H1 (cell line): ENCODE measurements around the gene FAM24A. TPM values are rescaled to one million over a fixed set of nuclear protein-coding genes. Genes with fewer than 3 reads are reported as not detected.

Experiments
- CTCF ChIA-PET: fragments of 300-600 bp; sonication (Branson Sonifier 250); formaldehyde crosslinking; loops from one replicate; lab custom pipeline; 2021; ENCODE audit not compliant: partially characterized antibody; lab: Charles Lee
- POLR2A ChIA-PET: fragments of 300-600 bp; sonication (Branson Sonifier 250); formaldehyde crosslinking; loops from one replicate; lab custom pipeline; 2021; ENCODE audit warnings: inconsistent platforms; ENCODE audit not compliant: partially characterized antibody; lab: Charles Lee
- DNase-seq, 2 experiments: peaks; one replicate each; pipeline versions ENCODE4 v3.0.0 to v3.0.0-alpha.2; 2010 to 2022; ENCODE audit warnings: low spot score in 2 of 2, low read depth in 1 of 2, mixed read lengths in 1 of 2
- FAIRE-seq: peaks from 2 replicates; lab custom pipeline; 2011; peaks lifted over from hg19 to GRCh38; lab: Jason Lieb, UNC
- H2AFZ ChIP-seq: 2 replicates; pipeline ENCODE4 v1.8.1; 2012; ENCODE audit warnings: low read length, inconsistent platforms
- H2AK5ac ChIP-seq: 2 replicates; pipeline ENCODE4 v1.6.1; 2013; ENCODE audit warnings: low read depth, low read length
- H2BK120ac ChIP-seq: replicated peaks from 2 replicates; pipeline ENCODE3; 2013; ENCODE audit warnings: low read depth, low read length, inconsistent platforms
- H2BK12ac ChIP-seq: 2 replicates; pipeline ENCODE4 v1.6.1; 2013; ENCODE audit warnings: low read depth, low read length
- H2BK15ac ChIP-seq: 2 replicates; pipeline ENCODE4 v1.6.1; 2013; ENCODE audit warnings: low read length
- H2BK20ac ChIP-seq: 2 replicates; pipeline ENCODE4 v1.6.1; 2013; ENCODE audit warnings: low read length
- H2BK5ac ChIP-seq: 2 replicates; pipeline ENCODE4 v1.6.1; 2013; ENCODE audit warnings: low read depth, low read length
- H3K14ac ChIP-seq: 2 replicates; pipeline ENCODE4 v1.6.1; 2013; ENCODE audit warnings: inconsistent platforms; ENCODE audit not compliant: insufficient read length
- H3K18ac ChIP-seq: 2 replicates; pipeline ENCODE4 v1.6.1; 2013; ENCODE audit warnings: low read length; ENCODE audit errors: extremely low read depth
- H3K23ac ChIP-seq: 2 replicates; pipeline ENCODE4 v1.6.1; 2013; ENCODE audit warnings: inconsistent platforms; ENCODE audit not compliant: insufficient read length
- H3K23me2 ChIP-seq: 2 replicates; pipeline ENCODE4 v1.6.1; 2013; ENCODE audit warnings: low read depth, low read length
- H3K27ac ChIP-seq: 2 replicates; pipeline ENCODE4 v1.6.1; 2011; ENCODE audit warnings: low read depth, low read length, inconsistent platforms
- H3K27me3 ChIP-seq, 4 experiments: replicated peaks in 1 of 4; 1 replicate in 1 of 4; 2 replicates in 3 of 4; pipeline versions ENCODE4 v1.6.1 to v1.8.1; 2011 to 2013; ENCODE audit warnings: low read length in 3 of 4, mild to moderate bottlenecking in 3 of 4, inconsistent platforms in 2 of 4, mixed read lengths in 2 of 4, moderate library complexity in 1 of 4; ENCODE audit not compliant: control insufficient read depth in 3 of 4, insufficient read depth in 3 of 4; ENCODE audit errors: extremely low read depth in 1 of 4
- H3K36me3 ChIP-seq, 4 experiments: 2 replicates each; pipeline versions ENCODE4 v1.6.1 to v1.8.1; 2011 to 2013; ENCODE audit warnings: mild to moderate bottlenecking in 4 of 4, low read length in 3 of 4, moderate library complexity in 2 of 4, control low read depth in 1 of 4, inconsistent platforms in 1 of 4; ENCODE audit not compliant: insufficient read depth in 4 of 4, control insufficient read depth in 2 of 4
- H3K4ac ChIP-seq: replicated peaks from 2 replicates; pipeline ENCODE3; 2013; ENCODE audit warnings: low read length, low read depth, mixed read lengths, inconsistent platforms; ENCODE audit not compliant: insufficient read length
- H3K4me1 ChIP-seq, 4 experiments: replicated peaks in 1 of 4; 1 replicate in 1 of 4; 2 replicates in 3 of 4; pipeline versions ENCODE4 v1.6.1 to v1.8.1; 2011 to 2013; ENCODE audit warnings: low read length in 3 of 4, inconsistent platforms in 2 of 4, mixed read lengths in 1 of 4; ENCODE audit not compliant: insufficient read depth in 4 of 4, control insufficient read depth in 3 of 4
- H3K4me2 ChIP-seq, 2 experiments: 2 replicates each; pipeline versions ENCODE4 v1.6.1 to v1.8.1; 2011 to 2013; ENCODE audit warnings: low read depth in 2 of 2, low read length in 2 of 2, control low read depth in 1 of 2, inconsistent platforms in 1 of 2, mild to moderate bottlenecking in 1 of 2; ENCODE audit not compliant: insufficient read depth in 1 of 2
- H3K4me3 ChIP-seq, 4 experiments: fragments of 200-600, 300-600 bp in 1 of 4; sonication (generic), shearing (Covaris generic), sonication (Bioruptor Twin) in 1 of 4; 2 replicates each; pipeline versions ENCODE4 v1.5.1 to v1.8.1; 2011 to 2016; ENCODE audit warnings: low read length in 4 of 4, low read depth in 3 of 4, control low read depth in 2 of 4, inconsistent platforms in 2 of 4, mild to moderate bottlenecking in 2 of 4, mixed read lengths in 1 of 4, moderate library complexity in 1 of 4; ENCODE audit not compliant: insufficient read depth in 2 of 4; ENCODE audit errors: extremely low read depth in 1 of 4
- H3K56ac ChIP-seq: replicated peaks from 2 replicates; pipeline ENCODE3; 2013; ENCODE audit warnings: low read depth, mild to moderate bottlenecking, mixed read lengths, low read length, inconsistent platforms; ENCODE audit not compliant: insufficient read length
- H3K79me1 ChIP-seq: 2 replicates; pipeline ENCODE4 v1.6.1; 2013; ENCODE audit warnings: low read depth, low read length, control low read depth
- H3K79me2 ChIP-seq, 2 experiments: 2 replicates each; pipeline versions ENCODE4 v1.6.1 to v1.8.1; 2012 to 2013; ENCODE audit warnings: low read length in 2 of 2, mild to moderate bottlenecking in 2 of 2, inconsistent platforms in 1 of 2; ENCODE audit not compliant: insufficient read depth in 2 of 2, control insufficient read depth in 1 of 2
- H3K9ac ChIP-seq, 4 experiments: replicated peaks in 1 of 4; 1 replicate in 1 of 4; 2 replicates in 3 of 4; pipeline versions ENCODE4 v1.6.1 to v1.8.1; 2011 to 2013; ENCODE audit warnings: low read depth in 3 of 4, low read length in 3 of 4, control low read depth in 2 of 4, mild to moderate bottlenecking in 2 of 4, moderate library complexity in 2 of 4, inconsistent platforms in 1 of 4; ENCODE audit errors: extremely low read depth in 1 of 4
- H3K9me3 ChIP-seq, 2 experiments: 2 replicates each; pipeline versions ENCODE4 v1.6.1 to v1.8.1; 2012 to 2013; ENCODE audit warnings: mild to moderate bottlenecking in 2 of 2, moderate library complexity in 2 of 2, control low read depth in 1 of 2, inconsistent platforms in 1 of 2, low read depth in 1 of 2, low read length in 1 of 2, mixed read lengths in 1 of 2; ENCODE audit not compliant: insufficient read depth in 2 of 2
- H4K20me1 ChIP-seq, 2 experiments: replicated peaks in 1 of 2; 2 replicates each; pipeline versions ENCODE3 to v1.8.1; 2011 to 2013; ENCODE audit warnings: inconsistent platforms in 2 of 2, low read length in 2 of 2, mild to moderate bottlenecking in 1 of 2; ENCODE audit not compliant: insufficient read depth in 2 of 2, control insufficient read depth in 1 of 2
- H4K5ac ChIP-seq: 2 replicates; pipeline ENCODE4 v1.6.1; 2013; ENCODE audit warnings: low read length, low read depth, mixed read lengths, inconsistent platforms; ENCODE audit not compliant: insufficient read length
- H4K8ac ChIP-seq: 2 replicates; pipeline ENCODE4 v1.8.0; 2013; ENCODE audit warnings: mild to moderate bottlenecking, moderate library complexity, low read length, inconsistent platforms; ENCODE audit not compliant: insufficient read depth; ENCODE audit errors: extremely low read depth
- H4K91ac ChIP-seq: replicated peaks from 2 replicates; pipeline ENCODE3; 2013; ENCODE audit warnings: low read length, mixed read lengths, inconsistent platforms; ENCODE audit not compliant: insufficient read length
- ASH2L ChIP-seq: fragments of 200-600, 300-600 bp; sonication (generic); IDR thresholded peaks from one replicate; pipeline ENCODE4 v1.7.1; 2017; ENCODE audit warnings: low read length
- BACH1 ChIP-seq: IDR thresholded peaks from 2 replicates; pipeline ENCODE4 v1.6.1; 2012; ENCODE audit warnings: low read length, improper control_type of control experiment
- CBX8 ChIP-seq: fragments of 300-800, 300-1000 bp; sonication (generic); IDR thresholded peaks from 2 replicates; pipeline ENCODE4 v1.7.1; 2016; ENCODE audit warnings: low read depth, low read length, borderline replicate concordance
- FOSL1 ChIP-seq: IDR thresholded peaks from 2 replicates; pipeline ENCODE4 v1.6.1; 2011; ENCODE audit warnings: mild to moderate bottlenecking, low read depth, low read length, moderate library complexity; ENCODE audit not compliant: insufficient read depth
- POU5F1 ChIP-seq: IDR thresholded peaks from 2 replicates; pipeline ENCODE4 v1.6.1; 2011; ENCODE audit warnings: low read depth, mild to moderate bottlenecking, low read length, moderate library complexity
- SAP30 ChIP-seq: fragments of 300-600 bp; sonication (generic); IDR thresholded peaks from 2 replicates; pipeline ENCODE4 v1.7.1; 2012; ENCODE audit warnings: low read length, moderate library complexity, mild to moderate bottlenecking, inconsistent platforms; ENCODE audit not compliant: insufficient read depth, insufficient replicate concordance
- WGBS, 2 experiments: shearing (Covaris generic) in 1 of 2; methylation state at CpG; one replicate each; pipeline versions ENCODE4 v1.1.6 to v1.1.7; 2013 to 2015; ENCODE audit warnings: low lambda C conversion rate in 2 of 2, mixed read lengths in 2 of 2, inconsistent platforms in 1 of 2, low coverage in 1 of 2, missing lambda C conversion rate in 1 of 2; ENCODE audit not compliant: insufficient replicate concordance in 2 of 2, insufficient coverage in 1 of 2, insufficient read length in 1 of 2; ENCODE audit errors: extremely low coverage in 1 of 2, missing lambda C conversion rate in 1 of 2; 5-methylcytosine and 5-hydroxymethylcytosine counted together
- polyA plus RNA-seq, 7 experiments: library from polyadenylated mRNA; depleted of rRNA in 3 of 7; stranded (reverse) in 5 of 7; unstranded in 2 of 7; fragments of >200 nt in 5 of 7; fragments of 200-250 nt in 2 of 7; gene quantifications; 1 replicate in 5 of 7; 2 replicates in 1 of 7; 4 replicates in 1 of 7; pipeline versions ENCODE4 v1.2.1 to v1.2.3, GENCODE V29; 2011 to 2013; ENCODE audit warnings: missing spikeins in 2 of 7, mixed read lengths in 2 of 7
- total RNA-seq: library from RNA; stranded (reverse); fragmentation: NEBNext Ultra II Directional; extraction: Animal tissue kit (Norgen Biotek cat#: 25700); gene quantifications from 2 replicates; pipeline ENCODE4 v1.2.1, GENCODE V29; 2021

Gene FAM24A
- total and polyA plus RNA-seq, 2 of the 8 experiments (the other 6 are each of a cell fraction or from before 2014, with no cell fraction given), result not detected

GRCh38 chr10:122949296-122949695 is 38.9 kb downstream of the FAM24A start:
- peaks cover 0 to under 1% (median under 1%) of the 10 kb centered on the region in 4 experiments; a peak in 4 of 7 replicates for H3K27me3 ChIP-seq
- no peak overlapping the region for H3K4ac ChIP-seq
- H3K79me2 ChIP-seq, result peaks cover 0 to 9% of the 10 kb centered on the region in 2 experiments; a peak in 1 of 4 replicates
- H2BK5ac ChIP-seq, result no peak overlapping the region
- H2BK120ac ChIP-seq, result no peak overlapping the region
- no peaks in the 10 kb centered on the region; a peak in 1 of 4 replicates for H3K9me3 ChIP-seq
- no peak overlapping the region for H2AK5ac ChIP-seq
- H4K5ac ChIP-seq, result no peak overlapping the region
- no peaks in the 10 kb centered on the region for H3K79me1 ChIP-seq
- H3K4me1 ChIP-seq, result peaks cover 0 to under 1% (median 0%) of the 10 kb centered on the region in 4 experiments; a peak in 1 of 7 replicates
- H3K9ac ChIP-seq, result no peak overlapping the region
- H2BK20ac ChIP-seq, result no peak overlapping the region
- peaks cover 4% of the 10 kb centered on the region; the same call in 1 of the 2 replicates for H3K23me2 ChIP-seq
- H3K27ac ChIP-seq, result no peak overlapping the region
- no peak overlapping the region for H3K4me2 ChIP-seq
- ChIA-PET POLR2A (no interaction called here), CTCF (no interaction called here)
- no peak overlapping the region for H3K23ac ChIP-seq
- H2AFZ ChIP-seq, result no peak overlapping the region
- H3K36me3 ChIP-seq, result peaks cover 2 to 28% (median 11%) of the 10 kb centered on the region in 4 experiments
- no peak overlapping the region for H3K14ac ChIP-seq
- TF ChIP-seq SAP30, result no peak
- no peak for TF ChIP-seq FOSL1
- TF ChIP-seq ASH2L, result no peak
- TF ChIP-seq BACH1, result no peak
- TF ChIP-seq CBX8, result no peak
- TF ChIP-seq POU5F1, result no peak
- 97% methylated on average over 3 of the region's 3 CpGs; no CpG with 5 or more reads in 1 of the 2 experiments for WGBS, 2 experiments
- H2BK12ac ChIP-seq, result no peak overlapping the region
- H3K56ac ChIP-seq, result no peak overlapping the region
- H4K91ac ChIP-seq, result no peak overlapping the region
- no peak overlapping the region for H2BK15ac ChIP-seq
- H4K20me1 ChIP-seq, result peaks cover 0 to 1% of the 10 kb centered on the region in 2 experiments
- DNase-seq (no peak), FAIRE-seq (no peak)
- H4K8ac ChIP-seq, result no peak overlapping the region
- no peak overlapping the region for H3K18ac ChIP-seq
- no peak overlapping the region for H3K4me3 ChIP-seq
